DOHH2 (cell line): Measurements from ENCODE around the gene HBZ.
"Not testable (repeated sequence)": the region's sequence is repeated elsewhere in the genome, so short reads cannot be mapped to it uniquely, and the experiment has no call there.

Experiments used
- H3F3A ChIP-seq: fragments of 200-600 bp; sonication (generic), shearing (Covaris generic); 2 replicates; pipeline ENCODE4 v1.6.0; 2016; ENCODE audit warnings: antibody characterized with exemption, mild to moderate bottlenecking; ENCODE audit not compliant: control insufficient read depth, insufficient read depth
- H3K27ac ChIP-seq: fragments of 200-600 bp; sonication (generic); 2 replicates; pipeline ENCODE4 v1.5.1; 2014; ENCODE audit warnings: low read depth, mild to moderate bottlenecking, low read length, moderate library complexity
- H3K27me3 ChIP-seq: fragments of 200-600 bp; sonication (generic); 2 replicates; pipeline ENCODE4 v1.6.1; 2014; ENCODE audit warnings: mild to moderate bottlenecking, low read length, mixed read lengths; ENCODE audit not compliant: control insufficient read depth
- H3K36me3 ChIP-seq: fragments of 200-600 bp; sonication (generic); 2 replicates; pipeline ENCODE4 v1.6.1; 2014; ENCODE audit warnings: mild to moderate bottlenecking, low read length, moderate library complexity, mixed read lengths; ENCODE audit not compliant: control insufficient read depth
- H3K4me1 ChIP-seq: fragments of 200-600 bp; sonication (generic); 2 replicates; pipeline ENCODE4 v1.6.1; 2014; ENCODE audit warnings: mild to moderate bottlenecking, low read length, mixed read lengths; ENCODE audit not compliant: control insufficient read depth
- H3K4me2 ChIP-seq: fragments of 200-600 bp; sonication (generic); 2 replicates; pipeline ENCODE4 v1.6.0; 2014; ENCODE audit warnings: mild to moderate bottlenecking, low read length, moderate library complexity
- H3K4me3 ChIP-seq: fragments of 200-600 bp; sonication (generic); 2 replicates; pipeline ENCODE4 v1.5.1; 2014; ENCODE audit warnings: mild to moderate bottlenecking, low read length, mixed read lengths
- H3K79me2 ChIP-seq: fragments of 200-600 bp; sonication (generic); 2 replicates; pipeline ENCODE4 v1.6.1; 2014; ENCODE audit warnings: mild to moderate bottlenecking, low read length, mixed read lengths; ENCODE audit not compliant: control insufficient read depth
- H3K9me2 ChIP-seq: fragments of 200-600 bp; sonication (generic); replicated peaks from 2 replicates; pipeline ENCODE4 v1.6.1; 2014; ENCODE audit warnings: mild to moderate bottlenecking, low read length, mixed read lengths; ENCODE audit not compliant: control insufficient read depth
- H3K9me3 ChIP-seq: fragments of 200-600 bp; sonication (generic); 2 replicates; pipeline ENCODE4 v1.6.1; 2014; ENCODE audit warnings: antibody characterized with exemption, low read length, mixed read lengths; ENCODE audit not compliant: control insufficient read depth, insufficient read depth
- H4K20me1 ChIP-seq: fragments of 200-600 bp; sonication (generic); 2 replicates; pipeline ENCODE4 v1.6.0; 2014; ENCODE audit warnings: low read depth, mild to moderate bottlenecking, antibody characterized with exemption, low read length, moderate library complexity; ENCODE audit not compliant: control insufficient read depth, insufficient read depth
- EZH2phosphoT487 ChIP-seq: fragments of 200-600 bp; sonication (generic); IDR thresholded peaks from 2 replicates; pipeline ENCODE4 v1.6.1; 2017; ENCODE audit warnings: borderline replicate concordance, mild to moderate bottlenecking, antibody characterized with exemption, low read length, moderate library complexity, mixed read lengths
- TF ChIP-seq, protein P1 (sequence below): fragments of 200-600 bp; sonication (generic); IDR thresholded peaks from one replicate; pipeline ENCODE4 v1.5.1; 2014; ENCODE audit warnings: antibody characterized with exemption, mild to moderate bottlenecking, low read depth, low read length; ENCODE audit not compliant: poor library complexity, severe bottlenecking

The HBZ gene

DNA sequence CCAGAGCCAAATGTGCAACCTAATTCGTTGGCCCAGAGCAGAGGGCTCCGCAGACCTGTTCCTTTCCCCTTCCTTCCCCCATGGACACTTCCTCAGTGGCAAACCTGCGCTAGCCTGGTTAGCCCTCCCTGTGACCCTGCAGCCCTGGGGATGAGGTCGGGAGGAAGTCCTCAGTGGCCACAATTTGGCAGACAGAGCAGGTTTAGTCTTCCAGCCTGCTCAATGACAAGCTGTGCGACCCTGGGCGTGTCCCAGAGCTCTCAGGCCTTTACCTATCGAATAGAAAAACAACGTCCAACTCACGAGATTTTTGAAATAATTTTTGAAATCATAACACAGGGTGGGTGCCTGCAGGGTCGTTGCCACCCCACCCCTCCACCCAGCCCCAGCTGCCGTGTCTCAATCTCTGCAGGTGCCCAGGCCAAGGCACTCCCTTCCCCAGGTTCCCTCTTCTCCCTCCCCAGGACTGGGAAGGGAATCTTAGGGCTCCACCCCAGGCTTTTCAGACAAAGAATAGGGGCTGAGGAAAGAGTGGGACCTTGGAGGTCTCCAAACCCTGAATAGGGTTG, 14.8 kb downstream of the HBZ start:
- Histone ChIP-seq H3K4me3 (no peak overlapping the region), H3K4me1 (peaks cover 8% of the 10 kb centered on the region), H3K27me3 (peaks cover 50% of the 10 kb centered on the region), H3F3A (peaks cover under 1% of the 10 kb centered on the region; the same call in 1 of the 2 replicates), H3K9me3 (no peaks in the 10 kb centered on the region), H3K36me3 (no peaks in the 10 kb centered on the region), H3K79me2 (no peaks in the 10 kb centered on the region), H3K27ac (no peak overlapping the region), H4K20me1 (no peaks in the 10 kb centered on the region; the same call in 1 of the 2 replicates), H3K4me2 (no peak overlapping the region), H3K9me2 (no peaks in the 10 kb centered on the region)
- TF ChIP-seq, protein P1, sequence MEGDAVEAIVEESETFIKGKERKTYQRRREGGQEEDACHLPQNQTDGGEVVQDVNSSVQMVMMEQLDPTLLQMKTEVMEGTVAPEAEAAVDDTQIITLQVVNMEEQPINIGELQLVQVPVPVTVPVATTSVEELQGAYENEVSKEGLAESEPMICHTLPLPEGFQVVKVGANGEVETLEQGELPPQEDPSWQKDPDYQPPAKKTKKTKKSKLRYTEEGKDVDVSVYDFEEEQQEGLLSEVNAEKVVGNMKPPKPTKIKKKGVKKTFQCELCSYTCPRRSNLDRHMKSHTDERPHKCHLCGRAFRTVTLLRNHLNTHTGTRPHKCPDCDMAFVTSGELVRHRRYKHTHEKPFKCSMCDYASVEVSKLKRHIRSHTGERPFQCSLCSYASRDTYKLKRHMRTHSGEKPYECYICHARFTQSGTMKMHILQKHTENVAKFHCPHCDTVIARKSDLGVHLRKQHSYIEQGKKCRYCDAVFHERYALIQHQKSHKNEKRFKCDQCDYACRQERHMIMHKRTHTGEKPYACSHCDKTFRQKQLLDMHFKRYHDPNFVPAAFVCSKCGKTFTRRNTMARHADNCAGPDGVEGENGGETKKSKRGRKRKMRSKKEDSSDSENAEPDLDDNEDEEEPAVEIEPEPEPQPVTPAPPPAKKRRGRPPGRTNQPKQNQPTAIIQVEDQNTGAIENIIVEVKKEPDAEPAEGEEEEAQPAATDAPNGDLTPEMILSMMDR, result no peak
- TF ChIP-seq EZH2phosphoT487, result no peak

DNA sequence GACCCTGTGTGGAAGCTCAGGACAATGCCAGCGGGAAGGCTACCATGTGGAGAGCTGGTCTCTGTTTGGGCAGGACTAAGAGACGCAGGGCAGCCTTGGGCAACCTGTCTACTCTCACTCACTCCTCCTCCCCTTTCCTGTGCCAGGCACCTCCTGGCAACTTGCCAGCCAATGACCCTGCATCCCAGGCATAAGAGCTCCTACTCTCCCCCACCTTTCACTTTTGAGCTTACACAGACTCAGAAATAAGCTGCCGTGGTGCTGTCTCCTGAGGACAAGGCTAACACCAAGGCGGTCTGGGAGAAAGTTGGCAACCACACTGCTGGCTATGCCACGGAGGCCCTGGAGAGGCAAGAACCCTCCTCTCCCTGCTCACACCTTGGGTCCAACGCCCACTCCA, 16.0 kb downstream of the HBZ start:
- Histone ChIP-seq H3K4me2 (no peak overlapping the region), H3K4me3 (no peak overlapping the region), H3K79me2 (no peaks in the 10 kb centered on the region), H3F3A (no peaks in the 10 kb centered on the region; the same call in 1 of the 2 replicates), H3K27ac (no peak overlapping the region), H3K27me3 (peaks cover 51% of the 10 kb centered on the region), H4K20me1 (no peaks in the 10 kb centered on the region), H3K4me1 (0 out of 2 replicates have a peak, but pooled peaks cover 3% of the 10 kb centered on the region), H3K9me2 (no peaks in the 10 kb centered on the region), H3K36me3 (no peaks in the 10 kb centered on the region), H3K9me3 (no peaks in the 10 kb centered on the region)
- no peak for TF ChIP-seq EZH2phosphoT487
- TF ChIP-seq, protein P1, result no peak

DNA sequence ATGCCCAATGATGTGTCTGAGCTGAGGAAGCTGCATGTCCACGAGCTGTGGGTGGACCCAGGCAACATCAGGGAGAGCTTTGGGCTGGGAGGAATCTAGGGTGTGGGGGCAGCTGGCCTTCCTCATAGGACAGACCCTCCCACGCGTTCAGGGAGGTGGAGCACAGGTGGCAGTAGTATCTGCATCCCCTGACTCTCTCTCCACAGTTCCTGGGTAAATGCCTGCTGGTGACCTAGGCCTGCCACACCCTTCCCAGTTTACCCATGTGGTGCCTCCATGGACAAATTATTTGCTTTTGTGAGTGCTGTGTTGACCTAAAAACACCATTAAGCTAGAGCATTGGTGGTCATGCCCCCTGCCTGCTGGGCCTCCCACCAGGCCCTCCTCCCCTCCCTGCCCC, 16.6 kb downstream of the HBZ start:
- Histone ChIP-seq H3K9me3 (no peaks in the 10 kb centered on the region), H3K4me1 (0 out of 2 replicates have a peak, but pooled peaks cover 3% of the 10 kb centered on the region), H3K27me3 (peaks cover 53% of the 10 kb centered on the region), H3K4me2 (no peak overlapping the region), H3K27ac (no peak overlapping the region), H4K20me1 (no peaks in the 10 kb centered on the region), H3K9me2 (no peaks in the 10 kb centered on the region), H3F3A (no peaks in the 10 kb centered on the region; the same call in 1 of the 2 replicates), H3K4me3 (no peak overlapping the region), H3K79me2 (no peaks in the 10 kb centered on the region), H3K36me3 (no peaks in the 10 kb centered on the region)
- TF ChIP-seq EZH2phosphoT487, result no peak
- TF ChIP-seq, protein P1, result no peak

DNA sequence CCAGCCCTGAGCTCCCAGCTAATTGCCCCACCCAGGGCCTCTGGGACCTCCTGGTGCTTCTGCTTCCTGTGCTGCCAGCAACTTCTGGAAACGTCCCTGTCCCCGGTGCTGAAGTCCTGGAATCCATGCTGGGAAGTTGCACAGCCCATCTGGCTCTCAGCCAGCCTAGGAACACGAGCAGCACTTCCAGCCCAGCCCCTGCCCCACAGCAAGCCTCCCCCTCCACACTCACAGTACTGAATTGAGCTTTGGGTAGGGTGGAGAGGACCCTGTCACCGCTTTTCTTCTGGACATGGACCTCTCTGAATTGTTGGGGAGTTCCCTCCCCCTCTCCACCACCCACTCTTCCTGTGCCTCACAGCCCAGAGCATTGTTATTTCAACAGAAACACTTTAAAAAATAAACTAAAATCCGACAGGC, 17.7 kb downstream of the HBZ start:
- not testable (repeated sequence) for H3K79me2 ChIP-seq, H3K4me3 ChIP-seq, H3K36me3 ChIP-seq, H3K9me2 ChIP-seq, H4K20me1 ChIP-seq, H3K27ac ChIP-seq, H3F3A ChIP-seq, H3K4me1 ChIP-seq, H3K9me3 ChIP-seq, H3K4me2 ChIP-seq
- peaks cover 60% of the 10 kb centered on the region for H3K27me3 ChIP-seq
